Activated CD4-positive, alpha-beta T cell treated with anti-CD3 and anti-CD28 coated beads, Interleukin-2, amount 50 U/mL, for 16 hours (primary cell): ENCODE data around the gene VSTM4.

Source experiments
- DNase-seq: peaks from one replicate; pipeline ENCODE4 v3.0.0-alpha.2; 2020

Gene VSTM4

GRCh38 chr10:49090696-49091380, 24.5 kb downstream of the VSTM4 start:
- DNase-seq, result no peak

DNA sequence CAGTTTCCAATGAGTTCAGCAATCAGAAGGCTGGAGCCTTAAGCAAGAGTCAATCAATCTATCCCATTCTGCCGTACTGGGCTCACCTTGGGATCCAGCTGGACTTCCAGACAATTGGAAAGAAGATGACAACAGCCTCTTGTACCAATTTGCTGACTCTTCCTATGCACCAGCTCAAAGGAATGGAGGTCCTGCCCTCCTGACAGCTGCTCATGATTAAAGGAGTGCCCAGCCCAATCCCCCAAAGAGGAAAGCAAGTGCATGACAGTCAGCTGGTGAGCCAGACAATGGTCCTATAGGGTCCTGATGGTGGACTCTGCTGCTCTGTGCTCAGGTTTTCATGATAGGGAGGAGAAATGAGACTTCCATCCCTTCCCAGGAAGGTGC, 25.1 kb downstream of the VSTM4 start:
- no peak for DNase-seq

DNA sequence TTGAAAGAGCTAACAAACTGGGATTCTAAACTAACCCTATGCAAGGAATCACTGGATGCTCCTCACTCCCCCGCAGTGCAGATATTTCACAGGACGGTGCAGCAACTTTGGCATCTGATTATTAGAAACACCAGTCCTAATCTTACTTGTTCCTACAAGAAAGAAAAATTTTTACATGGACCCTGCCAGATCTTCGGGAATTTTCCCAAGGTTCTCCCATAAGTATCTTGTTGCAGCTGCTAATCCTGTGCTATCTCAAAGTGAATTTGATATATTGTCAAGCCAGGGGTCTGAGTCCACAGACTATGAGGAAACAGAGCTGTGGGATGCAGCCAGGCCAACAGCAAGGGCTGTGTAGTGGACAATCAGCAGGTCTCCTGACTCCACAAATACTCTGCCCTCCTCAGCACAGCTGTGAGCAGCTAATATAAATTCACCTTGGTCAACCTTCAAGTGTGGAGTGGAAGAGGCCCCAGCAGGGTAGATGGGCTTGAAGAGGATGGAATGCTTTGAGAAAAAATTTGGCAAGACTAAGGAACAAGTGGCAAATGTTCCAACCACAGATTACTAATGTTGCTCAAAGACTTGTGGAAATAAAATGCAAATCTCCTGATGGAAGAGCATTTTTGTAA, 25.6 kb downstream of the VSTM4 start:
- no peak for DNase-seq

GRCh38 chr10:49089152-49089551, 26.2 kb downstream of the VSTM4 start:
- no peak for DNase-seq

- no peak for DNase-seq
These were observed 28.4 kb downstream of the VSTM4 start for GRCh38 chr10:49086889-49087288.

DNA sequence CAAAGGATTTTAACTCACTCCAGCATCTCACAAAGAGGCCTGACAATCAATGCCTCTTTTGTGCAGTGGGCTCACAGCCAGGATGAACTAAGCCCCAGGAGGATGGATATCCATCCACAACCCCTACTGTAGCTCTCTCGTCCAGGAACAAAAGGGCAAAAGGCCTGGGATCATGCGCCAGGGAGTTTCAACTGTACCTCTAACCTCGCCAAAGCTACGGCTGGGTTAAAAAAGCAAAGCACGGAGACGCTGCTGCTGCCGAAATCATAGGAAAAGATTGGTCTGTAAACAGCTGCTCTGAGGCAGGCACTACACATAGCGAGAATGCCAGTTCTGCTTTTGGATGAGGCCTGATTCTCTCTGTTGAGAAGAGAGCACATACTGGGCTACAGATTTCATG, 32.1 kb downstream of the VSTM4 start:
- DNase-seq, result no peak

GRCh38 chr10:49082766-49083165, 32.6 kb downstream of the VSTM4 start:
- no peak for DNase-seq

DNA sequence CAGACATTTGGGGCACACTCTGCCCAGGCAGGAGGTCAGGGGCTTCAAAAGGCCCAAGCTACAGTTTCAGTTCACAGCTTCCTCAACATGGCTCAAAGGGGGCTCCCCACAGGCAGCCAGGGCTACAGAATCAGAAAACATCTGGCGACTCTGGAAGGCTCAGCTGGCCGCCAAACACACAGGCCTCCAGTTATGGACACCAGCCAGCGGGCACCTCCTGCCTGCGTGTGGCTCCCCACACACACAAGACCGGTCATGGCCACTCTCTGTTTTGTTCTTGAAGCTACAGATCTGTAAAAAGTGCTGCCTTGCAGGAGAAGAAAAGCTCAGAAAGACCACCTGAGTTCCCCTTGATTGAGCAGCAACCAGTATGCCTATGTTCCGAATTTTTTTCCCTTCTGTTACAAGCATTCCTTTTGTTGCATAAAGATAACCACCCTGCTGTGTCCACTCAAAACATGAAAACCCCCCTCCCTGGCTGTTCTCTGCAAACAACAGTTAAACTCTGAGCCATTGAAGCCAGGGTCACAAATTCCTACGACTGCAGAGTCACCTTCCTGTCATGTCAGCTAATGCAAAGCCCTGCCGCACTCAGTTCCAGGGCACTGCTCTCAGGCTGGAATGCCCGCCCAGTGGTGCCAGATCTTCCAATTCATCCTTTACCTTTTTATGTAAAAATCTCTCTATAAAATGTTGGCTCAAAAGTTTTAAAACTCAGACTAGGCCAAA, 33.6 kb downstream of the VSTM4 start:
- no peak for DNase-seq

GRCh38 chr10:49080965-49081364, 34.4 kb downstream of the VSTM4 start:
- DNase-seq, result no peak

DNA sequence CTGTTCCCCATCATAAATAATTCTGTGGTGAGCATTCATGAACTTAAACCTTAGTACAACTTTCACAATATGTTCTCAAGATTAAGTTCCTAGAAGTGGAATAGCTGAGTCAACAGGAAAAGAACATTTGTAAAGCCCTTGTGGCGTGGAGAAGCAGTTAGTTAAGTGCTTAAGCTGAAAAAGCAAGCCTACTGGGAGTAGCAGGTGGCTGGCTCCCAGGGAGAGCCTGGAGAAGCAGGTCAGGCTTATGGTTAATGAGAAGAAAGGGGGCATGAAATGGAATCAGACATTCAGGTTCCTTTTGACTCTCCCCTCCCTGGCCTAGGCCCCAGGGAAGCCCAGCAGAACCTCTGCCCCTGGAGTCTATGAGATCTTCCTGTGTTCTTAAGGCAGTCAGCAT, 35.3 kb downstream of the VSTM4 start:
- peak; percentile 66 for DNase-seq

DNA sequence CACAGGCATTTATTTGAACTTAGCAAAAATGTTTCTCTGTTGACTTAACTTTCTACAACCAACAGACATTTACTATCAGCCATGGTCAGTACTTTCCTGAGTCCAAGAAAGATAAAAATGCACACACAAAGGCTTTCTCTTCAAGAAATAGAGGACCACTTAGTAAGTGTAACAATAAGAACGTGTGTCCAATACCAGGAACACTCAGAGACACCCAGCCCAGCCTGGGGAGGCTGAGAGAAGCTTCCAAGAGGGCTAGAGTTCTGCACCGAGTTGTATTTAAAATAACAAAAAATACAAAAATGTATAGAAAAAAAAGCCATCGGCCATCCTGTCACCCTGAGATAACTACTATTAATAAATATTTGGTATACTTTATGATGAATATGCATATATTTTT, 35.8 kb downstream of the VSTM4 start:
- no peak for DNase-seq

- DNase-seq, result no peak
These were observed 36.2 kb downstream of the VSTM4 start for GRCh38 chr10:49079072-49079471.

- DNase-seq, result peak; percentile 55
These were observed 36.9 kb downstream of the VSTM4 start for GRCh38 chr10:49078433-49078832.

DNA sequence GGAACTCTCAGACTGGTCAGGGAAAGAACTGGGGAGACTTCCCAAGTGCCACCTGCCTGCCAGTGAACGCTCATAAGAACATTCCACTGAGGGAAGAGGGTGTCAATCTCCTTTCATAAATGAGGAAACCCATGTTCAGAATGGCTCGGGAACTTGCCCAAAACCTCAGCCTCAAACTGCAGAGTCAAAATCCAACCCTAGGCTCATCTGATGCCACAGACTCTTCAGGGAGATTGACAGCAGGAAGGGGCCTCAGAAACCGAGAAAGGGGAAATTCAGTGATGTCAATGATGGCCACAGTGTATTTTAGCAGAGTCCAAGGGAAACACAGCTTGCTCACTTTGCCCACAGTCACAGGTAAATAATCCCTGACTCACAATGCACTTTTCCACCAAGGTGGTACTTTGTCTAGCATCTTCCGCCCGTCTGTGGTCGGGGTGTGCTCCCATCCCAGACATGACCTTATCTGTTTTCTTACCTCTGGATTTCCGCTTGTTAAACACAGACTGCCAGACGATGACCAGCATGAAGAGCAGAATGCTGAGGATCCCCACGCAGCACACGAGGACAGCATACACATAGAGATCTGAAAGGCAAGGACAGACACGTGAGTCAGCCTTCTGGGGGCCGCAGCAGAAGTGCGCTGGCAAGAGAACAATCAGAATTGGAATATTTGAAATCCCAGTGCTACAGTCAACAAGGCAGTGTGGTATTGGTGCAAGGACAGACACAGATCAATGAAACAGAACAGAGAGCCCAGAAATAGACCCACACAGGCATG, 38.4 kb downstream of the VSTM4 start:
- peak; percentile 59 for DNase-seq

DNA sequence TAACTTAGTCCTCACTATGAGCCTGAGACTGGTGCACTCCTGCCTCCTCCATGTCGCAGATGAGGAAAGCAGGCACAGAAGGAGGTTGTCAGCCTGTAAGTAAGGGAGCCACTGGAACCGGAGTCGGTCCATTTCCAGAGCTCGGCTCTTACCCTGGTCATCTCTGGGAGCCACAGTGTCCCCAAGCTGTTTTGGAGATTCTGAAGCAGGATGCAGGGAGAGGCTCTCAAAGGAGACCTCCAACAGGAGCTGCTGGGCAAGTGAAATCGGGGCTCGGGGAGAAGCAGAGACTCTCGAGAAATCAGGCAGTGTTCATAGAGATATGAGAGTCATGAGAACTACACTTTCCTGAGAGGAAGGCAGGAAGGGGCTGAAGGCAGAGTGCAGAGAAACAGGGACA, 39.0 kb downstream of the VSTM4 start:
- no peak for DNase-seq

GRCh38 chr10:49075743-49076142, 39.6 kb downstream of the VSTM4 start:
- DNase-seq, result no peak

DNA sequence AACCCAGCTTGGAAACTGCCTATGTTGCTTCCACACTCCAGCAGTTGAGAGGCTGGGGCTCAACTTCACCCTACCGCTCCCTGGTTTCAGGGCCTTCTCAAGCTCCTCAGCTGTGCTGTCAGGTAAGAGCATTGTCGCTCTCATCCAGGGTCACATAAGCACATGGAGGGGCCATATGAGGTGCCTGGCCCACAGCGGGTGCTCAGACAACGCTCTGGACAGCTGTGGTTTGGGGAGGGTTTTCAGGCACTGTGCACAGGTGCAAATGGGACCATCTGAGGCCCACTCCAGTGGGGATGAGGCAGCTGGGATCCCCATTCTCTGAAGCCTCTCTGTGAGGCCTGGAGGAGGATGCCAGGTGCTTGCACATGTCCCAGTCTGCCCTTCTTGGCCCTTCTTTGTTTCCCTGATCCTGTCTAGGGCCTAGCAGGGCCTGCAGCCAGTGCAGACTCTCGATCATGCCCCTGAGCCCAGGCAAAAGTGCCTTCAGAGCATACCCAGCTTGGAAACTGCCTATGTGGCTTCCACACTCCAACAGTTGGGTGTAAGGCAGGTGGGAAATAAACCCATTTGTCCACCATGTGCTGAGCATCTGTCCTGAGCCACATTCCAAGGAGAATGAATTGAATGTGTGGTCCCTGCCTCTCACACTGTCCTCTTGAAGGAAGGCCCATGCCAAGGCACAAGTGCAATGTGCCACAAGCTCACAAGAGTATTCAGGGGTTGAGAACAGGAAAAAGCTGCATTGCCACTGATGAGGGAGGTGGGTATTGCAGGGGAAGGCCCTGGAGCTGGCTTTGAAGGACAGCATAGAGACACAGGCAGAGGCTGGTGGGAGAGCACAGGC, 40.3 kb downstream of the VSTM4 start:
- no peak for DNase-seq

DNA sequence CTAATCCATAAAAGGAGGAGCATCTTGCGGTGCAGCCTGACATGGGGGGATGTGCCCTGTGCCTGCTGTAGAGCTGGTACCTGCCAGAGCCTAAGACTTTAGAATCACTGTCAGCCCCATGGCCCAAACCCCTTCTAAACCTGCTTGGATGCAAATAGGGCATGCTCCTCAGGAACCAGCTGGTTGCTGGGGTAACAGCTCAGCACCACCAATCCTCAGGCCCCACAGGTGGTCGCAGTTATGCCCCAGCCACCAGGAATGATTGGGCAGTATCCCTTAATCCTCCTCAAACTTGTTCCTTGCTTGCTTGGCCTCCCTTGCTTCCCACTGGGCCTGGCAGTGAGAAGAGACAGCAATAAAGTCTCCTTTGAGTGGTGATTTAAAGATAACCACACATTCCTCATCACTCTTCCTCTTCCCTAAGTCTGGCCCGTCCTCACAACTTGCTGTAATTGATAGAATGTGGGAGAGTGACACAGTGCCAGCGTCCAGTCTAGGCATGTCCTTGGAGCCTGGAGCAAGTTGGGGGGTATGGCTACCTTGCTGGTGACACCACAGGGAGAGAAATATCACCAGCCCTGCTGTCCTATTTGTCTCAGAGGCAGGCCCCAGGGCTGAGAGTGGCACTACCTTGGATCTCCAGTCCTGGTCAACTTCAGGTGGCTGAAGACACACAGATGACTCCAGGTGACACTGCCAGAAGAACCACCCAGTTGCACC, 43.0 kb downstream of the VSTM4 start:
- no peak for DNase-seq

- DNase-seq, result no peak
These were observed 44.1 kb downstream of the VSTM4 start for GRCh38 chr10:49071160-49071761.

DNA sequence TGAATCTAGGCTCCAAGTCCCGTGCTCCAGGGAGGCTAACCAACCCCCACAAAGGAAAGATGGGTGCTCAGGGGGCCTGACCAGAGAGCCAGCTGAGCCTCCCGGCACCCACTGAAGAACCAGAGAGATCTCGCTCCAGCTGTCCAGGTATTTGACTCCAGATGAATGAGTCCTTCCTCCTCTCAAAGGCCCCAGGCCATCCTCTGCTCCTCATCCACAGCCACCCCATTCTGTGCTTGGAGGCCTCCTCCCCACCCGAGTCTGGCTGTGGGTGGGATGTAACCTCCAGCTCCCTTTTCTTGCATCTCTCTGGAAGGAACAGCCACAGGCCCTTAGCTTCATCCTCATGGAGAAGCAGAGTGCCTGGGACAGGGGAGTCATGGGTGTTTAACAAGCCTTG, 44.6 kb downstream of the VSTM4 start:
- no peak for DNase-seq

DNA sequence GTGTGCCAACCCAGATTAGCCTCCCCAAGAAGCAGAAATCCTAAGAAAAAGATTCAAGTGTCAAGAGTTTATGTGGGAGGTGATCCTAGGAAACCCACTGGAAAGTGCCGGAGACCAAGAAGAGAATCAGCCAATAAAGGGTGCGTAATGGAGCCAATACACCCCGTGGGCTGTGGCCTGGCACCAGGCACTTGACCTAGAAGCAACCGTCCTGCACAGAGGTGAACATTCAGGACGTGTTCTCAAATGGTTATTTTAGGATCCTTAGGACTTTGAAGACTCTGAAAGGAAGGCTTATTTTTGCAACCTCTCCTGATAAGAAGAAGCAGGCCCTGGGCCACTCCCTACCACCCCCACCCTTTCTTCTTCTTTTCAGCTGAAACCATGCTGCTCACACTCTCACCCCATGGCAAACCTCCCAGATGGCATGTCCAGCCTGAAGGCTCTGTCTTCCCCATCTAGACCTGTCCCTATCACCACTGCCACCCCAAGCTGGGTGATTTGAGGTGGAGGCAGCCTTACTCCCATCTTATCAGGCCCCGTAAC, 46.6 kb downstream of the VSTM4 start:
- DNase-seq, result no peak
